K562 (cell line): Measurements from ENCODE around the gene IFITM2. TPM values are rescaled to one million over a fixed set of nuclear protein-coding genes. Genes with fewer than 3 reads are reported as not detected.

Experiments used
- ASH1L ChIP-seq: fragments of 450-650 bp; IDR thresholded peaks from 2 replicates; pipeline ENCODE4 v1.6.1; 2018; ENCODE audit warnings: borderline replicate concordance, mild to moderate bottlenecking, low read depth; ENCODE audit not compliant: partially characterized antibody
- CBX5 ChIP-seq: IDR thresholded peaks from 2 replicates; pipeline ENCODE4 v1.6.1; 2014; ENCODE audit warnings: low read depth, borderline replicate concordance
- CSDE1 ChIP-seq, 2 experiments: fragments of 450-650 bp; IDR thresholded peaks; 2 replicates each; pipeline ENCODE4 v1.6.1; 2016; ENCODE audit warnings: mild to moderate bottlenecking in 1 of 2
- ELF1 ChIP-seq: fragments of 200-800 bp; sonication (Bioruptor generic); IDR thresholded peaks from 2 replicates; pipeline ENCODE4 v1.6.1; 2016; ENCODE audit warnings: missing genetic modification characterization, missing compliant biosample characterization
- ELF2 ChIP-seq: fragments of 250-450 bp; sonication (Bioruptor Pico); IDR thresholded peaks from 2 replicates; pipeline ENCODE4 v1.5.0; 2021; ENCODE audit warnings: mild to moderate bottlenecking
- GATAD2A ChIP-seq: fragments of 450-650 bp; IDR thresholded peaks from 2 replicates; pipeline ENCODE4 v1.6.1; 2017
- HLTF ChIP-seq: fragments of 450-650 bp; IDR thresholded peaks from 2 replicates; pipeline ENCODE4 v1.6.1; 2016
- MTA2 ChIP-seq: fragments of 450-650 bp; IDR thresholded peaks from 2 replicates; pipeline ENCODE4 v1.6.1; 2016; ENCODE audit warnings: low read depth
- NBN ChIP-seq: fragments of 450-650 bp; IDR thresholded peaks from 2 replicates; pipeline ENCODE4 v1.6.1; 2016; ENCODE audit warnings: low read depth, mild to moderate bottlenecking
- PCBP2 ChIP-seq: fragments of 200-400 bp; formaldehyde crosslinking; IDR thresholded peaks from 2 replicates; pipeline ENCODE4 v1.6.1; 2018; ENCODE audit warnings: low read length, low read depth, mild to moderate bottlenecking, moderate library complexity; ENCODE audit not compliant: poor library complexity, severe bottlenecking
- ZNF175 ChIP-seq: fragments of 200-800 bp; sonication (Bioruptor generic); IDR thresholded peaks from 2 replicates; pipeline ENCODE4 v1.6.1; 2016; ENCODE audit warnings: low read depth, mild to moderate bottlenecking, missing genetic modification characterization, missing compliant biosample characterization
- ZZZ3 ChIP-seq: fragments of 450-650 bp; IDR thresholded peaks from 2 replicates; pipeline ENCODE4 v1.6.1; 2016; ENCODE audit warnings: antibody characterized with exemption, mild to moderate bottlenecking, moderate library complexity
- polyA plus RNA-seq, 8 experiments: library from polyadenylated mRNA; depleted of rRNA in 4 of 8; stranded (reverse) in 5 of 8; unstranded in 3 of 8; fragments of >200 nt; fragmentation: Nextera tagmentation in 2 of 8; fragmentation: Illumina TruSeq in 1 of 8; extraction: Ambion mirVana in 2 of 8; extraction: Trizol in 1 of 8; gene quantifications; 2 replicates each; pipeline versions ENCODE4 v1.2.1 to v1.2.3, GENCODE V29; 2011 to 2014; ENCODE audit warnings: inconsistent platforms in 1 of 8, missing spikeins in 1 of 8
- total RNA-seq, 7 experiments: library from RNA; depleted of rRNA in 6 of 7; stranded (reverse); fragments of >200 nt in 6 of 7; fragmentation: Illumina TruSeq in 2 of 7; extraction: Trizol in 2 of 7; gene quantifications; 2 replicates each; pipeline versions ENCODE4 v1.2.1 to v1.2.3, GENCODE V29; 2011 to 2021; ENCODE audit warnings: low replicate concordance in 1 of 7
- TF ChIP-seq, protein P1 (sequence below), 2 experiments: fragments of 450-650 bp in 1 of 2; IDR thresholded peaks; 2 replicates each; pipeline ENCODE4 v1.6.1; 2011 to 2017; ENCODE audit warnings: low read depth in 2 of 2, antibody characterized with exemption in 1 of 2, borderline replicate concordance in 1 of 2, low read length in 1 of 2, mild to moderate bottlenecking in 1 of 2, mixed read lengths in 1 of 2; ENCODE audit not compliant: control insufficient read depth in 1 of 2
- TF ChIP-seq, protein P2 (sequence below): fragments of 450-650 bp; IDR thresholded peaks from 2 replicates; pipeline ENCODE4 v1.6.1; 2016; ENCODE audit warnings: antibody characterized with exemption
- TF ChIP-seq, protein P3 (sequence below): fragments of 450-650 bp; IDR thresholded peaks from 2 replicates; pipeline ENCODE4 v1.6.1; 2017; ENCODE audit warnings: antibody characterized with exemption
- TF ChIP-seq, protein P4 (sequence below): fragments of 450-650 bp; IDR thresholded peaks from 2 replicates; pipeline ENCODE4 v1.6.1; 2016; ENCODE audit warnings: missing biosample characterization, missing genetic modification characterization

The IFITM2 gene
- total and polyA plus RNA-seq, 9 of the 15 experiments (the other 6 are each of a cell fraction or from before 2014, with no cell fraction given), result 52.8 to 4,872 (median 356) TPM

DNA sequence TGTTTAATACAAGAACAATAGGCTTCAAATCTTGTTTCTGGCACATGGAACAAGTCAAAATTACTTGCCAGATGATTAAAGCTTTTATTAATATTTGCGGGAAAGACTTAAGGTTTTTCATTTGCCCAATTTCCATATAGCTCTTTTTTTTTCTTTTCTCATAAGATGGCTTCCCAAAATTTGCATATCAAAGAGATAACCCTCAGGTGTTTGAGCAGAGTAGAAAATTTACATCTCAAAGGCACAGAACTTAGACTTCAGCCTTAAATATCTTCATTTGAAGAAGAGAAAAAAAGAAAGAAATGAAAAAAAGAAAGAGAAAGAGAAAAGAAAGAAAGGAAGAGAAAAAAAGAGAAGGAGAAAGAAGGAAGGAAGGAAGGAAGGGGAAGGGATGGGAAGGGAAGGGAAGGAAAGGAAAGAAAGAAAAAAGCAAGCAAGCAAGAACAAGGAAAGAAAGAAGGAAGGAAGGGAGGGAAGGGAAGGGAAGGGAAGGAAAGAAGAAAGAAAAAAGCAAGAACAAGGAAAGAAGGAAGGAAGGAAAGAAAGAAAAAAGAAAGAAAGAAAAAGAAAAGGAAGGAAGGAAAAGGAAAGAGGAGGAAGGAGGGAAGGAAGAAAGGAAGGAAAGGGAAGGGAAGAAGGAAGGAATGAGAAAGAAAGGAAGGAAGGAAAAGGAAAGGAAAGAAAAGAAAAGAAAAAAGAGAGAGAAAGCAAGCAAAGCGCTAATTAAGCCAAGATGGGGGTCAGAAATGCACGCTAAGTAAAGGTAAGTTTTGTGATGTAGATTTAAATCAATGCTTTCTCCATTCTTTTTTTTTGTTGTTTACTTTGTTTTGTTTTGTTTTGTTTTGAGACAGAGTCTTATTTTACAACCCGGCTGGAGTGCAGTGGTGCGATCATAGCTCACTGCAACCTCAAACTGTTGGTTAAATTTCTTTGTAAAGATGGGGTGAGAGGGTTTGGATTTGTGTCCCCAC lies 33.2 kb downstream of the IFITM2 start (continued):
- TF ChIP-seq ASH1L (peak; percentile 65), HLTF (peak; percentile 87), PCBP2 (peak; percentile 76), CBX5 (no peak), NBN (peak; percentile 48; the same call in 1 of the 2 replicates), MTA2 (peak; percentile 21; the same call in 1 of the 2 replicates), GATAD2A (peak; percentile 9; the same call in 1 of the 2 replicates), CSDE1 (IDR thresholded peaks at IDR 0.05) (0 out of 4 replicates have a peak, but pooled peaks of 1 of the 2 experiments have one; percentile 67), ELF1 (no peak), ZNF175 (CRISPR knock-in tag) (no peak), ZZZ3 (peak; percentile 31; the same call in 1 of the 2 replicates), ELF2 (CRISPR knock-in tag) (no peak)
- TF ChIP-seq, protein P1, sequence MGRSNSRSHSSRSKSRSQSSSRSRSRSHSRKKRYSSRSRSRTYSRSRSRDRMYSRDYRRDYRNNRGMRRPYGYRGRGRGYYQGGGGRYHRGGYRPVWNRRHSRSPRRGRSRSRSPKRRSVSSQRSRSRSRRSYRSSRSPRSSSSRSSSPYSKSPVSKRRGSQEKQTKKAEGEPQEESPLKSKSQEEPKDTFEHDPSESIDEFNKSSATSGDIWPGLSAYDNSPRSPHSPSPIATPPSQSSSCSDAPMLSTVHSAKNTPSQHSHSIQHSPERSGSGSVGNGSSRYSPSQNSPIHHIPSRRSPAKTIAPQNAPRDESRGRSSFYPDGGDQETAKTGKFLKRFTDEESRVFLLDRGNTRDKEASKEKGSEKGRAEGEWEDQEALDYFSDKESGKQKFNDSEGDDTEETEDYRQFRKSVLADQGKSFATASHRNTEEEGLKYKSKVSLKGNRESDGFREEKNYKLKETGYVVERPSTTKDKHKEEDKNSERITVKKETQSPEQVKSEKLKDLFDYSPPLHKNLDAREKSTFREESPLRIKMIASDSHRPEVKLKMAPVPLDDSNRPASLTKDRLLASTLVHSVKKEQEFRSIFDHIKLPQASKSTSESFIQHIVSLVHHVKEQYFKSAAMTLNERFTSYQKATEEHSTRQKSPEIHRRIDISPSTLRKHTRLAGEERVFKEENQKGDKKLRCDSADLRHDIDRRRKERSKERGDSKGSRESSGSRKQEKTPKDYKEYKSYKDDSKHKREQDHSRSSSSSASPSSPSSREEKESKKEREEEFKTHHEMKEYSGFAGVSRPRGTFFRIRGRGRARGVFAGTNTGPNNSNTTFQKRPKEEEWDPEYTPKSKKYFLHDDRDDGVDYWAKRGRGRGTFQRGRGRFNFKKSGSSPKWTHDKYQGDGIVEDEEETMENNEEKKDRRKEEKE (IDR thresholded peaks at IDR 0.05; ENCODE audit: borderline replicate concordance in 1 of 2, control insufficient read depth in 1 of 2, low read depth in 2 of 2, low read length in 1 of 2), result peak in 1 of 2 experiments; percentile 55; a peak in 1 of 4 replicates
- TF ChIP-seq, protein P2, sequence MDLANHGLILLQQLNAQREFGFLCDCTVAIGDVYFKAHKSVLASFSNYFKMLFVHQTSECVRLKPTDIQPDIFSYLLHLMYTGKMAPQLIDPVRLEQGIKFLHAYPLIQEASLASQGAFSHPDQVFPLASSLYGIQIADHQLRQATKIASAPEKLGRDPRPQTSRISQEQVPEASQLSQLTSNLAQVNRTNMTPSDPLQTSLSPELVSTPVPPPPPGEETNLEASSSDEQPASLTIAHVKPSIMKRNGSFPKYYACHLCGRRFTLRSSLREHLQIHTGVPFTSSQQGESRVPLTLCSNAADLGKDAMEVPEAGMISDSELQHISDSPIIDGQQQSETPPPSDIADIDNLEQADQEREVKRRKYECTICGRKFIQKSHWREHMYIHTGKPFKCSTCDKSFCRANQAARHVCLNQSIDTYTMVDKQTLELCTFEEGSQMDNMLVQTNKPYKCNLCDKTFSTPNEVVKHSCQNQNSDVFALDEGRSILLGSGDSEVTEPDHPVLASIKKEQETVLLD, result peak; percentile 84; the same call in 1 of the 2 replicates
- TF ChIP-seq, protein P3, sequence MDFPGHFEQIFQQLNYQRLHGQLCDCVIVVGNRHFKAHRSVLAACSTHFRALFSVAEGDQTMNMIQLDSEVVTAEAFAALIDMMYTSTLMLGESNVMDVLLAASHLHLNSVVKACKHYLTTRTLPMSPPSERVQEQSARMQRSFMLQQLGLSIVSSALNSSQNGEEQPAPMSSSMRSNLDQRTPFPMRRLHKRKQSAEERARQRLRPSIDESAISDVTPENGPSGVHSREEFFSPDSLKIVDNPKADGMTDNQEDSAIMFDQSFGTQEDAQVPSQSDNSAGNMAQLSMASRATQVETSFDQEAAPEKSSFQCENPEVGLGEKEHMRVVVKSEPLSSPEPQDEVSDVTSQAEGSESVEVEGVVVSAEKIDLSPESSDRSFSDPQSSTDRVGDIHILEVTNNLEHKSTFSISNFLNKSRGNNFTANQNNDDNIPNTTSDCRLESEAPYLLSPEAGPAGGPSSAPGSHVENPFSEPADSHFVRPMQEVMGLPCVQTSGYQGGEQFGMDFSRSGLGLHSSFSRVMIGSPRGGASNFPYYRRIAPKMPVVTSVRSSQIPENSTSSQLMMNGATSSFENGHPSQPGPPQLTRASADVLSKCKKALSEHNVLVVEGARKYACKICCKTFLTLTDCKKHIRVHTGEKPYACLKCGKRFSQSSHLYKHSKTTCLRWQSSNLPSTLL, result peak; percentile 69
- TF ChIP-seq, protein P4, sequence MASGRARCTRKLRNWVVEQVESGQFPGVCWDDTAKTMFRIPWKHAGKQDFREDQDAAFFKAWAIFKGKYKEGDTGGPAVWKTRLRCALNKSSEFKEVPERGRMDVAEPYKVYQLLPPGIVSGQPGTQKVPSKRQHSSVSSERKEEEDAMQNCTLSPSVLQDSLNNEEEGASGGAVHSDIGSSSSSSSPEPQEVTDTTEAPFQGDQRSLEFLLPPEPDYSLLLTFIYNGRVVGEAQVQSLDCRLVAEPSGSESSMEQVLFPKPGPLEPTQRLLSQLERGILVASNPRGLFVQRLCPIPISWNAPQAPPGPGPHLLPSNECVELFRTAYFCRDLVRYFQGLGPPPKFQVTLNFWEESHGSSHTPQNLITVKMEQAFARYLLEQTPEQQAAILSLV (tag), result no peak
